GM18909 (cell line): ENCODE measurements around the gene USP34.
"Not testable (repeated sequence)": the region's sequence is repeated elsewhere in the genome, so short reads cannot be mapped to it uniquely, and the experiment has no call there.

Experiments
- ATAC-seq: cut with Tn5 transposase; IDR thresholded peaks from one replicate; pipeline ENCODE4 v1.9.1; 2021; ENCODE audit warnings: mild to moderate bottlenecking; ENCODE audit not compliant: unreplicated experiment, poor library complexity

USP34 gene

DNA sequence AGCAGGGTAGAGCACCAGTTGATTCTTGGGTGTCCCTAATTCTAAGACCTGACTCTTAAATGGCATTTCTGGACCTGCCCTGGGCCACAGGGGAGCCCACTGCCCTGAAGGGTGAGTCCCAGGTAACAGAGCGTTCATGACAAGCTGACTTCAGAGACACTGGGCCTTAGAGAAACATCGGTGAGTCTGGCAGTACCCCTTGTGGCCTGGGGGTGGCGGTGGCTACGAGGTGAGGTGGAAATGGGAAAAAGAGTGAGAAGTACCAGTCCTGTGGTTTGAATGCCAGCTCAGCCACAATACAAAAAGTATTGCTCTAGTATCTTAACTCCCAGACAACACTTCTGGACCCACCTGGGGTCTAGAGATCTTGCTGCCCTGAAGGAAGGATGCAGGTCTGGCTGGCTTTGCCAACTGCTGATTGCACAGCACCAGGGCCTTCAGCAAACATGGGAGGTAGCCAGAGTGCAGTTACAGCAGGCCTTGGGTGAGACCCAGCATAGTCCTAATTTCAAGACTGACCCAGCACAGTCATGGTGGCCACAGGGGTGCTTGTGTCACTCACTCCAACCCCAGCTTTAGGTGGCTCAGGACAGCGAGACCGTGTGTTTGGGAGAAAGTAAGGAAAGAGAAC lies 44.5 kb downstream of the USP34 start:
- peak; percentile 82 for ATAC-seq

DNA sequence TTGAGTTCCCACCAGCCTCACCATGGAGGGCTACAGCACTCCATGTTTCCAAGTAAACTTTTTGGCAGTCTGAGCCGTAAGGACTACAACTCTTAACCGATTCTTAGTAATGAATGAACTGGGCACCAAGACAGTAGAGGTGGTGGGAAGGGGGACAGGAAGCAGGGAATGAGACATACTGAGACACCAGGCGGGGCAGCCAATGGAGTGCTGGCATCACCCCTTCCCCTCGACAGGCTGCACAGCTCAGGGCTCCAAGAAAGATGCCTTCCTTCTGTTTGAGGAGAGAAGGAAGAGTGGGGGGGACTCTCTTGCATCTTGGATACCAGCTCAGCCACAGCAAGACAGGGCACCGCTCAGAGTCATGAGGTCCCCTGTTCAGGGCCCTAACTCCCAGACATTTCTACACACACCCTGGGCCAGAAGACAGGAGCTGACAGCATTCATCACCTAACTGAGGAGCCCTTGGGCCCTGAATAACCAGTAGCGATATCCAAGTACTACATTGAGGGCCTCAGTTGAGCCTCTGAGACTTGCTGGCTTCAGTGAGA lies 45.2 kb downstream of the USP34 start:
- ATAC-seq: no peak

DNA sequence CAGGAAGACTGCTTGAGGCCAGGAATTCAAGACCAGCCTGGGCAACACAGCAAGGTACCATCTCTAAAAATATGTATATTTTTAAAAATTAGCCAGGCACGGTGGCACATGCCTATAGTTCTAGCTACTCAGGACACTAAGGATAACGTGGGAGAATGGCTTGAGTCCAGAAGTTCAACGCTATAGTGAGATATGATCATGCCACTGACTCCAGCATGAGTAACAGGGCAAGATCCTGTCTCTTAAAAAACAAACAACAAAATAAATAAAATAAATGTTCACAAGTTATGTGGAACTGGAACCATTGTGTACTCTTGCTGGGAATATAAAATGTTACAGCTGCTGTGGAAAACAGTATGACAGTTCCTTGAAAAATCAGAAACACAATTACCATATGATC lies 47.2 kb downstream of the USP34 start:
- ATAC-seq: no peak

DNA sequence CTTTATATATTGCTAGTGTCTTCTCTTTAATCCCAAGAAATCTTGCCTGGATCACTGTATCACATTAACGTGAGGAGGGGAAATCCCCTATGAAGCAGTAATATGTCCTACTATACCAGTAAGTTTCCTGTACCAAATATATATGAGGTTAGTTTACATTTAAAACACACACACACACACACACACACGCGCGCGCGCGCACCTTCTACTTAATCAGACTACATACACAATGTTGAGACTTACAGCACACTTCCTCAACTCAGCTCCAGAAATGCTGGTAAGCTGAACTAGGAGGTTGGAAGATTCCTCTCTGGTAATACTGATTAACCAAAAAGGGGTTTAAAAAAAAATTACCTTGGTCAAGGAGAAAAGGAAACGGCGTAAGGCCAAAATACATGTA lies 49.3 kb downstream of the USP34 start:
- ATAC-seq: no peak

DNA sequence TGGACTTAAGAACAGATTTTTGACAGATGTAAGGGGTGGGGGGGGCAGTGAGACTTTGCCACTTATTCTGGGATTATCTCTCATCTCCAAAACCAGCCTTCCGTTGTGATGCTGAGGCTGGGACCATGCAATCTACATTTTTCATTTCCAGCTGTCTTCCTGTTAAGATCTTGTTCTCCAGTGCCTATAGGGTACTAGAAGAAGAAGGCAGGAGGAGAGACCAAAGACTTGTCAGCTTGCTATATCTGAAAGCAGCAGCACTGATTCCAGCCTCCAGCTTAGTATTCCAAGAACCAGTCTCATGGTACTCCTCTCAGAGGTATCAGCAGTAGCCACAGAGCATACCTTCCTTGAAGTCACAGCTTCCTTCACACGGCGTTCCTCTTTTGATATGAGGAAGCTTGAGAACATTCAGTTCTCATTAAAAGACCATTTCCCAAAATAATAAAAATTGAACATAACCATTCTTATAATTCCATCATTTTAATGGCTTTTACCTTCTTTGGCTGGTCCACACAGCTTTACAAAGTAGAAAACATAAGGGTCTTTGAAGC lies 49.8 kb downstream of the USP34 start:
- no peak for ATAC-seq

DNA sequence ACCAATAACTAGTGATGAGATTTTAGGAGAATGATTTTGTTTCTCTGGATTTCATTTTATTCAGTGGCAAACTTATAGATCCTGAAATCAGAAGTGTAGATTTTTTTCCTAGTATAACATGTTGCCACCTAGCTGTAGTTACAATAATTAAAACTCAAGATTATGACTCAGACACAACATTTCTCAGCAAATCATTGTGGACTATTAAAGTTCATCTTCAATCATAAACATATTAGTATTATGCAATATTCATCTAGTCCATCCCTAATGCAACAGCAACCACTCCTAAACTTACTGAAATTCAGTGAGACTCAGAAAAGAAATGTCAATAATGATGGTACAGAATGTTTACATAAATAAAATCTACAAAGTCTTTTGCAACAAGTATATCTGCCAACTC lies 51.3 kb downstream of the USP34 start:
- no peak for ATAC-seq

DNA sequence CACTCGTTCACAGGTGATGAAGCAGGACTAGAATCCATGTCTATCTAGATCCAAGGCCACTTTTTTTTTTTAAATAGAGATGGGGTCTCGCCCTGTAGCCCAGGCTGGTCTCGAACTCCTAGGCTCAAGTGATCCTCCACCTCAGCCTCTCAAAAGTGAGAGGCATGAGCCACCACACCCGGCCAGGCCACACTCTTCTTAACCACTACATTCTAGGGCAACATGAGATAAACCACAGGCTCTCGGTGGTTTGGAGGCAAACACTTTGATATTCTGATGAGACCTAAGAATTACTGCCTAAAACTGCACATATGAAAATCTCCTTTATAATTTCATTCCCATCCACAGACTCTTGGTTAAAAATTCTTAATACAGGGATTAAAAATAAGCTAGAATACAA lies 51.8 kb downstream of the USP34 start:
- no peak for ATAC-seq

DNA sequence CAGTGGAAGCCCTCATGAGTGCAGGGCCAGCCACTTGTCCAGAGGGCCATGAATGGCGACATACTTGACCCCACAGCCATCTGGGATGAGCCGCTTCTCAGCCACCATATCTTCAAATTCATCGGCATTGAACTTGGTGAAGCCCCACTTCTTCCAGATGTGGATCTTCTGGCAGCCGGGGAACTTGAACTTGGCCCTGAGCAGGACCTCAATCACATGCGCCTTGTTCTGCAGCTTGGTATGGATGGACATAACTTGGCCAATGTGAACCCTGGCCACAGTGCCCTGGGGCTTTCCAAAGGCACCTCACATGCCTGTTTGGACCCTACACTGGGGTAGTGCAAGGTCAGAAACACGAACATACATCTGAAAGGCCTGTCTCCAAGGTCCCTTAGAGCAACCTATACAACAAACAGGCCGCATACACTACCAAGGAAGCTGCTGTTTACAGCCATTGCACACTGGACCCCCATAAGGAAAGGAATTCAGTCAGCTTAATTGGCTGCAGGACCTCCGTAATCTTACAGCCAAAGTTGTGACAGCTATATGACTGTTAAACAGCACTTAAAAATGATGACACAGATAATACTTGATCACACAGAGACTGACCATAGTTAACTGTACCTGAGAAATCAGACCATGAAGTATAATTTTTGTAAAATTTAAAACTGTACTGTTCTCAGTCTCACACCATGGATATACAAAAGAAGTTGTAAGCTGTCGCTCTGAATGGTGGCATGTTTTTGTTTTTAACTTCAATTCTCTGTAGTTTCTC lies 53.8 kb downstream of the USP34 start:
- ATAC-seq: no peak

DNA sequence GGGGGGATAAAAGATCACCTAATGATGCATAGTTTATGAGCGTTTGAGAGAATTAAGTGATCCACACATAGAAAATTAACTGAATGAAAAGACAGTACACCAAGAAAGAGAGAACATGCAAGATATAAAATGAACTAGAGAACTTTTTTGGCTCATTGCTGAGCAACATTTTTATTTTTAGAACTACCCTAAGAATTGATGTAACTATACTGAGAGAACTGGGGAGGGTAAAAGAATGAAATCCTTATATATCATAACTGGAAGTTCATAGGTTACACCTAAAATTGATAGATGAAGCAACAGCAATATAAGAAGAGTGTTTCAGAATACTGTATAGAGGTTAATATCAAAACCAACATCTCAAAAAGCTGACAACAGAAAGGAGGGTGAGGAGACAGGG lies 55.6 kb downstream of the USP34 start:
- ATAC-seq: no peak

DNA sequence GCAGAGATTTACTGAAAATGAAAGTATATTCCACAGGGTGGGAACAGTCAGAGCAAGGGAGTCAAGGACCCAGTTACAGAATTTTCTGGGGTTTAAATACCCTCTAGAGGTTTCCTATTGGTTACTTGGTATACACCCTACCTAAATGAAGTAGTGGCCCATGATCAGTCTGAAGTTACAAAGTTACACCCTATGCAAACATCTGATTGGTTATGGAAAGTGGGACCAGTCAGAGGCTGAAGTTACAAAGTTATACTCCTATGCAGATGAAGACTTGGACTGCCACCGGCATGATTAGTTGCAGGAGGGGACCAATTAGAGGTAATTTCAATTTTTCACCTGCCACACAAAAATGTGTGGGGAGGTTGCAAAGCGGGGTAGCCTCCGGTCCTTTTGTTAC lies 56.2 kb downstream of the USP34 start:
- ATAC-seq: no peak

DNA sequence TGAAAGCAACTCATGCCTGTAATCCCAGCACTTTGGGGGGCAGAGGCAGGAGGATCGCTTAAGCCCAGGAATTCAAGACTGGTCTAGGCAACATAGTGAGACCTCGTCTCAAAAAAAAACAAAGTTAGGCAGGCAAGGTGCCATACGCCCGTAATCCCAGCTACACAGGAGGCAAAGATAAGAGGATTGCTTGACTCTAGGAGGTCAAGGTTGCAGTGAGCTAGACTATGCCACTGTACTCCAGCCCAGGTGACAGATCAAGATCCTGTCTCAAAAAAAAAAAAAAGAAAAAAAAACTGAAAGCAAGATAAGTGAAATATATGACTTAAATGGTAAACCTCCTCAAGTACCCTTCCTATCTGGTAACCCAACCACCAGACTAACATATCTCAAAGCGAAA lies 59.8 kb downstream of the USP34 start:
- ATAC-seq: no peak

DNA sequence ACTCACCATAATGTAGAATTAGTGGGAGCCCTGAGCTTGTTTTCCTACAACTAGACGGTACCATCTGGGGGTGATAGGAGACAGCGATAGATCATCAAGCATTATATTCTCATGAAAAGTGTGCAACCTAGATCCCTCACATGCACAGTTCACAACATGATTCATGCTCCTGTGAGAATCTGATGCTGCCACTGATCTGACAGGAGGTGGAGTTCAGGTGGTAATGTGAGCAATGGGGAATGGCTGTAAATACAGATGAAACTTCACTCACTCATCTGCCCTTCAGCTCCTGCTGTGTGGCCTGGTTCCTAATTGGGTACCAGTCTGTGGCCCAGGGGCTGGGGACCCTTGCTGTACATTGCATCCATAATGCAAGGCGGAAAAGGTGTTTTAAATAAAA lies 60.7 kb downstream of the USP34 start:
- no peak for ATAC-seq

DNA sequence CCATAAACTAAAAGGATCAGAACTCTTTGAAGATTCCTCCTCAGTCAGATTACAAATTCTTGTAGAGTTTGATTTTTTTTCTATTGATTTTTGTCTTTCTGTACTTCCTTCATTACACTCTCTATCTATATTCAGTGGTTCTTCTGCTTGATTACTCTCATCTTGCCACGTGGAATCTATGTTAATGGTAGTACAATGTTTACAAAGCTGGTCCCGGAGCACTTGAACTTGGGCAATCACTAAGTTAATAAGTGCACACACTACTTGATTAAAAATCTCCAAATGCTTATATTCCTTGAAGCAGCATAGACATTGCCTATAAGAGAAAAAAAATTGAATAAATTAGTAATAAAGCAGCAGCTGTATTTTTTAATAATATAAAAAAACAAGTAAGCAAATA lies 65.1 kb downstream of the USP34 start:
- no peak for ATAC-seq

DNA sequence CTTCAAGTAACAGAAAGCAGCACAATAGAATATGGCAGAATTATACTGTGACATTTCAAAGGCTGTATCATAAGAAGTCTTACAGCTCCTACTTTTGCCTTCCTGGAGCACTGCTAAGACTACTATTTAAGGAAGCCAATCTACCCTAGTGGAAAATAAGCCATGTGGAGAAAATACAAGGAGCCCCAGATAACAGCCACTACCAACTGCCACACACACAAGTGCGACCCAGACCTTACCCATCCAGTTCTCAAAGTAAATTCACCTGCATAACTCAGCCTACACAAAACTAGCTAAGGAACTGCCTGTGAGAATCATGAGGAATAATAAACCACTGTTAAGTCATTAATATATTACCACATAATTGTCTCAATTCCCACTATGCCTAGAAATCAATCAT lies 66.4 kb downstream of the USP34 start:
- ATAC-seq: no peak

DNA sequence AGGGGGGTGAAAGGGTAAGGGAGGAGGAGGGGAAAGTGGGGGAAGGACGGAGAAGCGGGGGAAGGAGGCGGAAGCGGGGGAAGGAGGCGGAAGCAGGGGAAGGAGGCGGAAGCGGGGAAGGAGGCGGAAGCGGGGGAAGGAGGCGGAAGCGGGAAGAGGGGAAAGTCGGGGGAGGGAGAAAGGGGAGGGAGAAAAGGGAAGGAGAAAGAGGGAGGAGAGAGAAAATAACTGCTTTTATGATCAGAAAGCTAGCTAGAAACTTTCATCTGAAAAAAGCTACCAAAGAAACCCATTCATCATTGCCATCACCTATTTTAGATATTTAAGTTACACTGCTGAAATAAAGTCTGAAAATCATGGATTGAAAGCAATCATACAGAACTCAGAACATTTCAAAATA lies 72.5 kb downstream of the USP34 start:
- no peak for ATAC-seq

DNA sequence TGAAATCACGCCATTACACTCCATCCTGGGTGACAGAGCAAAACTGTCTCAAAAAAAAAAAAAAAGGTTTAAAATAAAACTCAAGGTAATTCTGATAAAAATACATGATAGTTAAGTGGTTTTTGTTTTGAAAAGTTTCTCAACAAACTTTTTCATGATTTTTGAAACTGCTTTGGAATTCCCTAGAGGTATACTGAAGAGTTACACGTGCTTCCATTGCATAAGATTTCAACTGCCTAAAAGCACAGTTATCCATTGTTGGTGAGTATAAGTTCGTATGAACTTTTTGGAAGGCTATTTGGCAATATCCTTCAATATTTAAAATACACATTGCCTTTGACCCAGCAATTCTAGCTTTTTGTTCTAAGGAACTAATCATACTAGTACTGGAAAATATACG lies 74.9 kb downstream of the USP34 start:
- no peak for ATAC-seq

DNA sequence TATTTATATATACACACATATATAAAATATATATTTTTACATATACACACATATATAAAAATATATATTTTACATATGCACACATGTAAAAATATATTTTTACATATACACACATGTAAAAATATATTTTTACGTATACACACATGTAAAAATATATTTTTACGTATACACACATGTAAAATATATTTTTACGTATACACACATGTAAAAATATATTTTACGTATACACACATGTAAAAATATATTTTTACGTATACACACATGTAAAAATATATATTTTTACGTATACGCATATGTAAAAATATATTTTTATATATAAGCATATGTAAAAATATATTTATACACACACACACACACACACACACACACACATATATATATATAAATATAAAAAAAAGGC lies 83.3 kb downstream of the USP34 start:
- ATAC-seq: not testable (repeated sequence)

DNA sequence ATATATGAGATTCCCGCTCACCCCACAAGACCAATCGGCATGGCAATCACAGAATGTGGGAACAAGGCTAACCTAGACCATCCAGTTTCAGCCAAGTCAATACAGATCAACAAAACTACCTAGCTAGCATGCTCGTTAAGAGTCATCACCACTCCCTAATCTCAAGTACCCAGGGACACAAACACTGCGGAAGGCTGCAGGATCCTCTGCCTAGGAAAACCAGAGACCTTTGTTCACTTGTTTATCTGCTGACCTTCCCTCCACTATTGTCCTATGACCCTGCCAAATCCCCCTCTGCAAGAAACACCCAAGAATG lies 90.0 kb downstream of the USP34 start:
- not testable (repeated sequence) for ATAC-seq

DNA sequence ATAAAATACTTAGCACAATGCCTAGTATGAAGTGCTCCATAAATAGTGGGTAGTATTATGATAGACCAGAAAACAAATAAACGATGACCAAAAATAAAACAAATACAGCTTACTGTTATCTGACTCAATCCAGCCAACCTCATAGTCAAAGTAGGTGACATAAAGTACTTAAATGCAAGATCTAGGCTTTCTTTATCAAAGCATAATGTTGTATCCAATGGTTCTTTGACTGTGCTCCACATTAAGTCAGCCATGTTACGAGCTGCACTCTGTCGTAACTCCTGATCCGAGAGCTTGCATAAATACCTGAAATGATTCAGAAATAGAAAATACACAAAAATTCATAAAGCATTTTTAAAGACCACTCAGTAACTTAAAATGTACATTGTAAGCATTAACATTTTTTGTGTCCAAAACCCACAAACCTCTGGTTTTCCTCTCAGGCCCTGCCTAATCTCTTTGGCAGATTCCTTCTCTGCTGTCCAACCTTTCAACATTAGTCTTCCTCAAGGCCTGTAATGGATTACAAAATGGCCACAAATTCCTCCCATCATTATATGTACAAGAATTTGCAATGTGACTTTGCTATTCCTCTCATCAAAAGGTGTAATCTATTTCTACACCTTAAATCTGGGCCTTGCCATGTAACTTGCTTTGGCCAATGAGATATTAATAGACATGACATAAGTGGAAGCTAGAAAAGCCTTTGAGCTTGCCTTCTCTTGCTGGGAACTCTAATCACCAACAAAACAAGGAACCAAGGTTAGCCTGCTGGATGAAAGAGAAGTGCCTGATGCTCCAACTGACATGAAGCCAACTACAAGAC lies 90.6 kb downstream of the USP34 start:
- no peak for ATAC-seq

DNA sequence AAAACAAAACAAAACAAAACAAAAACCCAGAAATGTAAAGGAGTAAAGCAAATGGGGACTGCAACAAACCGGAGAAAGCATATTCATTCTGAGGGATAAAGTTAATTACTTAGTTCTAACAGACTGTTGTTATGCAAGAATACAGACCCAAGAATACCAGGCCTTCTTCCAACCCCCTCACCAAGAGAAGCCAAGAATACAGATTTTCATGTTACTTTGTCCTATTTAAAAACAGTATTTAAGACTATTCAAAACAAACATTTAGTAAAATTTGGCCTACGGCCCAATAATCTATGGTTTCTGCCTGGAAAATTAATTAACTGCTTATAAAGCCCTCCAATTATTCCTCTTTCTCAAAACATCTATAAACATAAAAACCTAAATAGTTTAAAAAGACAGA lies 91.4 kb downstream of the USP34 start:
- no peak for ATAC-seq

DNA sequence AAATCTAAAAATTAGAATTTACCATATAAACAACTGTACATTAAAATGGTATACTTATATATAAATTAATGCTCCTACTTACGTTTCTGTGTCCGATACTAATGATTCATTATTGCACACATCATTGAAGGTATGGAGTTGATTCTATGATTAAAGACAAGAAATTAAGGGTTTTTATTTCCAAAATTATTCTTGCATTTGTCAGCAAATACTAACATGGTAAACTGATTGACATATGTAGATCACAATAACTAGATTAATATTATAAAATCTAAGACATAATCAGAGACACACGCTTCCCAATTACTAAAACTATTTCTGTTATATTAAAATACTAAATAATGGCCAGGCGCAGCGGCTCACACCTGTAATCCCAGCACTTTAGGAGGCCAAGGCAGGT lies 92.6 kb downstream of the USP34 start:
- ATAC-seq: no peak
